ENCODE measurements around the gene ATP9A.

ATP9A gene

GRCh38 chr20:51597389-51598231, 170.6 kb downstream of the ATP9A start:
- H3K27ac ChIP-seq (ENCODE audit: low read length), result no peak overlapping the region
- no peaks in the 10 kb centered on the region for H3K27me3 ChIP-seq (ENCODE audit: control insufficient read depth in 1 of 2, insufficient read depth in 2 of 2, low read length in 2 of 2)
- H3K36me3 ChIP-seq (ENCODE audit: control insufficient read depth in 2 of 2, insufficient read depth in 2 of 2, low read length in 2 of 2), result peaks cover 4 to 23% of the 10 kb centered on the region in 2 donors
- no peak overlapping the region for H3K4me3 ChIP-seq (ENCODE audit: low read length in 2 of 2)
- peaks cover 8% of the 10 kb centered on the region for H3K4me1 ChIP-seq (ENCODE audit: control insufficient read depth, insufficient read depth, low read length)
- H3K9me3 ChIP-seq (ENCODE audit: control insufficient read depth in 2 of 2, low read length in 2 of 2), result no peaks in the 10 kb centered on the region
- H3K9ac ChIP-seq (ENCODE audit: low read length in 2 of 2), result no peak overlapping the region

GRCh38 chr20:51596668-51597388, 171.4 kb downstream of the ATP9A start:
- H3K9me3 ChIP-seq (ENCODE audit: control insufficient read depth in 2 of 2, low read length in 2 of 2), result no peaks in the 10 kb centered on the region
- H3K27ac ChIP-seq (ENCODE audit: low read length), result no peak overlapping the region
- peaks cover 4 to 23% of the 10 kb centered on the region in 2 donors for H3K36me3 ChIP-seq (ENCODE audit: control insufficient read depth in 2 of 2, insufficient read depth in 2 of 2, low read length in 2 of 2)
- no peaks in the 10 kb centered on the region for H3K27me3 ChIP-seq (ENCODE audit: control insufficient read depth in 1 of 2, insufficient read depth in 2 of 2, low read length in 2 of 2)
- no peak overlapping the region for H3K9ac ChIP-seq (ENCODE audit: low read length in 2 of 2)
- H3K4me1 ChIP-seq (ENCODE audit: control insufficient read depth, insufficient read depth, low read length), result peaks cover 8% of the 10 kb centered on the region
- H3K4me3 ChIP-seq (ENCODE audit: low read length in 2 of 2), result no peak overlapping the region

GRCh38 chr20:51595744-51596143, 172.4 kb downstream of the ATP9A start:
- Histone ChIP-seq H3K4me3 (ENCODE audit: low read length in 2 of 2) (no peak overlapping the region), H3K27ac (ENCODE audit: low read length) (no peak overlapping the region), H3K36me3 (ENCODE audit: control insufficient read depth in 2 of 2, insufficient read depth in 2 of 2, low read length in 2 of 2) (peaks cover 3 to 18% of the 10 kb centered on the region in 2 donors), H3K27me3 (ENCODE audit: control insufficient read depth in 1 of 2, insufficient read depth in 2 of 2, low read length in 2 of 2) (no peaks in the 10 kb centered on the region), H3K4me1 (ENCODE audit: control insufficient read depth, insufficient read depth, low read length) (peaks cover 8% of the 10 kb centered on the region), H3K9me3 (ENCODE audit: control insufficient read depth in 2 of 2, low read length in 2 of 2) (no peaks in the 10 kb centered on the region), H3K9ac (ENCODE audit: low read length in 2 of 2) (no peak overlapping the region)

GRCh38 chr20:51595058-51595532, 173.1 kb downstream of the ATP9A start:
- Histone ChIP-seq H3K27ac (ENCODE audit: low read length) (no peak overlapping the region), H3K36me3 (ENCODE audit: control insufficient read depth in 2 of 2, insufficient read depth in 2 of 2, low read length in 2 of 2) (peaks cover 0 to 13% of the 10 kb centered on the region in 2 donors), H3K9ac (ENCODE audit: low read length in 2 of 2) (no peak overlapping the region), H3K4me1 (ENCODE audit: control insufficient read depth, insufficient read depth, low read length) (peaks cover 8% of the 10 kb centered on the region), H3K9me3 (ENCODE audit: control insufficient read depth in 2 of 2, low read length in 2 of 2) (no peaks in the 10 kb centered on the region), H3K27me3 (ENCODE audit: control insufficient read depth in 1 of 2, insufficient read depth in 2 of 2, low read length in 2 of 2) (no peaks in the 10 kb centered on the region), H3K4me3 (ENCODE audit: low read length in 2 of 2) (no peak overlapping the region)

- H3K9me3 ChIP-seq (ENCODE audit: control insufficient read depth in 2 of 2, low read length in 2 of 2), result no peaks in the 10 kb centered on the region
- H3K27me3 ChIP-seq (ENCODE audit: control insufficient read depth in 1 of 2, insufficient read depth in 2 of 2, low read length in 2 of 2), result no peaks in the 10 kb centered on the region
- H3K36me3 ChIP-seq (ENCODE audit: control insufficient read depth in 2 of 2, insufficient read depth in 2 of 2, low read length in 2 of 2), result peaks cover 0 to 7% of the 10 kb centered on the region in 2 donors
- no peak overlapping the region for H3K4me3 ChIP-seq (ENCODE audit: low read length in 2 of 2)
- H3K27ac ChIP-seq (ENCODE audit: low read length), result no peak overlapping the region
- peaks cover 8% of the 10 kb centered on the region for H3K4me1 ChIP-seq (ENCODE audit: control insufficient read depth, insufficient read depth, low read length)
- H3K9ac ChIP-seq (ENCODE audit: low read length in 2 of 2), result no peak overlapping the region
Measured at GRCh38 chr20:51594236-51595057, 173.7 kb downstream of the ATP9A start.

- no peak overlapping the region for H3K4me3 ChIP-seq (ENCODE audit: low read length in 2 of 2)
- peaks cover 8% of the 10 kb centered on the region for H3K4me1 ChIP-seq (ENCODE audit: control insufficient read depth, insufficient read depth, low read length)
- H3K9ac ChIP-seq (ENCODE audit: low read length in 2 of 2), result no peak overlapping the region
- no peaks in the 10 kb centered on the region for H3K9me3 ChIP-seq (ENCODE audit: control insufficient read depth in 2 of 2, low read length in 2 of 2)
- H3K27me3 ChIP-seq (ENCODE audit: control insufficient read depth in 1 of 2, insufficient read depth in 2 of 2, low read length in 2 of 2), result no peaks in the 10 kb centered on the region
- peaks cover 0 to 6% of the 10 kb centered on the region in 2 donors for H3K36me3 ChIP-seq (ENCODE audit: control insufficient read depth in 2 of 2, insufficient read depth in 2 of 2, low read length in 2 of 2)
- no peak overlapping the region for H3K27ac ChIP-seq (ENCODE audit: low read length)
Measured at GRCh38 chr20:51593584-51593983, 174.6 kb downstream of the ATP9A start.

GRCh38 chr20:51592564-51592963, 175.6 kb downstream of the ATP9A start:
- H3K4me3 ChIP-seq (ENCODE audit: low read length in 2 of 2), result no peak overlapping the region
- H3K27me3 ChIP-seq (ENCODE audit: control insufficient read depth in 1 of 2, insufficient read depth in 2 of 2, low read length in 2 of 2), result no peaks in the 10 kb centered on the region
- H3K4me1 ChIP-seq (ENCODE audit: control insufficient read depth, insufficient read depth, low read length), result peaks cover 8% of the 10 kb centered on the region
- no peaks in the 10 kb centered on the region for H3K9me3 ChIP-seq (ENCODE audit: control insufficient read depth in 2 of 2, low read length in 2 of 2)
- H3K27ac ChIP-seq (ENCODE audit: low read length), result no peak overlapping the region
- no peak overlapping the region for H3K9ac ChIP-seq (ENCODE audit: low read length in 2 of 2)
- H3K36me3 ChIP-seq (ENCODE audit: control insufficient read depth in 2 of 2, insufficient read depth in 2 of 2, low read length in 2 of 2), result no peaks in the 10 kb centered on the region

GRCh38 chr20:51591871-51592270, 176.3 kb downstream of the ATP9A start:
- H3K9me3 ChIP-seq (ENCODE audit: control insufficient read depth in 2 of 2, low read length in 2 of 2), result no peaks in the 10 kb centered on the region
- H3K4me3 ChIP-seq (ENCODE audit: low read length in 2 of 2), result no peak overlapping the region
- H3K36me3 ChIP-seq (ENCODE audit: control insufficient read depth in 2 of 2, insufficient read depth in 2 of 2, low read length in 2 of 2), result no peaks in the 10 kb centered on the region
- no peak overlapping the region for H3K27ac ChIP-seq (ENCODE audit: low read length)
- no peaks in the 10 kb centered on the region for H3K27me3 ChIP-seq (ENCODE audit: control insufficient read depth in 1 of 2, insufficient read depth in 2 of 2, low read length in 2 of 2)
- H3K4me1 ChIP-seq (ENCODE audit: control insufficient read depth, insufficient read depth, low read length), result peaks cover 8% of the 10 kb centered on the region
- H3K9ac ChIP-seq (ENCODE audit: low read length in 2 of 2), result no peak overlapping the region

- H3K4me3 ChIP-seq (ENCODE audit: low read length in 2 of 2), result no peak overlapping the region
- H3K36me3 ChIP-seq (ENCODE audit: control insufficient read depth in 2 of 2, insufficient read depth in 2 of 2, low read length in 2 of 2), result no peaks in the 10 kb centered on the region
- H3K4me1 ChIP-seq (ENCODE audit: control insufficient read depth, insufficient read depth, low read length), result no peaks in the 10 kb centered on the region
- no peak overlapping the region for H3K27ac ChIP-seq (ENCODE audit: low read length)
- no peaks in the 10 kb centered on the region for H3K9me3 ChIP-seq (ENCODE audit: control insufficient read depth in 2 of 2, low read length in 2 of 2)
- no peaks in the 10 kb centered on the region for H3K27me3 ChIP-seq (ENCODE audit: control insufficient read depth in 1 of 2, insufficient read depth in 2 of 2, low read length in 2 of 2)
- no peak overlapping the region for H3K9ac ChIP-seq (ENCODE audit: low read length in 2 of 2)
Measured at GRCh38 chr20:51588762-51589161, 179.4 kb downstream of the ATP9A start.

- no peak overlapping the region for H3K9ac ChIP-seq (ENCODE audit: low read length in 2 of 2)
- no peak overlapping the region for H3K27ac ChIP-seq (ENCODE audit: low read length)
- no peak overlapping the region for H3K4me3 ChIP-seq (ENCODE audit: low read length in 2 of 2)
- no peaks in the 10 kb centered on the region for H3K9me3 ChIP-seq (ENCODE audit: control insufficient read depth in 2 of 2, low read length in 2 of 2)
- H3K27me3 ChIP-seq (ENCODE audit: control insufficient read depth in 1 of 2, insufficient read depth in 2 of 2, low read length in 2 of 2), result no peaks in the 10 kb centered on the region
- no peaks in the 10 kb centered on the region for H3K36me3 ChIP-seq (ENCODE audit: control insufficient read depth in 2 of 2, insufficient read depth in 2 of 2, low read length in 2 of 2)
- H3K4me1 ChIP-seq (ENCODE audit: control insufficient read depth, insufficient read depth, low read length), result no peaks in the 10 kb centered on the region
Measured at GRCh38 chr20:51587145-51587544, 181.0 kb downstream of the ATP9A start.

All from stomach smooth muscle (tissue), 2 donors.